Measurements from ENCODE around the gene FAM118A. TPM values are rescaled to one million over a fixed set of nuclear protein-coding genes. Genes with fewer than 3 reads are reported as not detected.
A peak's percentile ranks its signal among the peaks of the same experiment; 100 is the strongest.
"Not testable (repeated sequence)": the region's sequence is repeated elsewhere in the genome, so short reads cannot be mapped to it uniquely, and the experiment has no call there.

The FAM118A gene
- polyA plus RNA-seq, 6 donors from 2014 or later = 11.2 to 72.1 (median 37.0) TPM

GRCh38 chr22:45271667-45272201 is 38.0 kb upstream of the FAM118A start:
- Mint-ChIP-seq H3K4me1 (peaks cover 7 to 21% (median 10%) of the 10 kb centered on the region in 3 donors), H3K4me3 (peak overlapping the region in 1 of 8 donors; percentile 21), H3K27ac (no peak overlapping the region), H3K9me3 (no peaks in the 10 kb centered on the region), H3K36me3 (no peaks in the 10 kb centered on the region), H3K27me3 (peaks cover 10 to 25% (median 16%) of the 10 kb centered on the region in 3 donors)
- DNase-seq = no peak
- ATAC-seq (ENCODE audit: low read depth in 2 of 2) = no peak

- ATAC-seq (ENCODE audit: low read depth in 2 of 2) (no peak), DNase-seq (no peak)
- Mint-ChIP-seq H3K4me3 (no peak overlapping the region), H3K36me3 (no peaks in the 10 kb centered on the region), H3K9me3 (no peaks in the 10 kb centered on the region), H3K27me3 (peaks cover 10 to 25% (median 16%) of the 10 kb centered on the region in 3 donors), H3K27ac (no peak overlapping the region), H3K4me1 (peaks cover 7 to 21% (median 10%) of the 10 kb centered on the region in 3 donors)
These were observed 37.2 kb upstream of the FAM118A start for GRCh38 chr22:45272498-45272897.

- no peak for DNase-seq
- H3K27me3 Mint-ChIP-seq = peaks cover 10 to 25% (median 16%) of the 10 kb centered on the region in 3 donors
- H3K27ac Mint-ChIP-seq = no peak overlapping the region
- no peaks in the 10 kb centered on the region for H3K36me3 Mint-ChIP-seq
- no peak overlapping the region for H3K4me3 Mint-ChIP-seq
- peaks cover 7 to 18% (median 14%) of the 10 kb centered on the region in 3 donors for H3K4me1 Mint-ChIP-seq
- H3K9me3 Mint-ChIP-seq = no peaks in the 10 kb centered on the region
- no peak for ATAC-seq (ENCODE audit: low read depth in 2 of 2)
These were observed 36.2 kb upstream of the FAM118A start for GRCh38 chr22:45273452-45274075.

- Mint-ChIP-seq H3K4me1 (peaks cover under 1 to 14% (median 8%) of the 10 kb centered on the region in 3 donors), H3K4me3 (no peak overlapping the region), H3K36me3 (no peaks in the 10 kb centered on the region), H3K9me3 (no peaks in the 10 kb centered on the region), H3K27ac (no peak overlapping the region), H3K27me3 (peaks cover 4 to 16% (median 14%) of the 10 kb centered on the region in 3 donors)
- ATAC-seq (ENCODE audit: low read depth in 2 of 2) (no peak), DNase-seq (no peak)
These were observed 33.1 kb upstream of the FAM118A start for GRCh38 chr22:45276507-45277105.

GRCh38 chr22:45277720-45278119 is 32.0 kb upstream of the FAM118A start:
- Mint-ChIP-seq H3K4me1 (peaks cover 7 to 17% (median 12%) of the 10 kb centered on the region in 3 donors), H3K27me3 (peaks cover 0 to 23% (median 19%) of the 10 kb centered on the region in 3 donors)
- H3K4me3 Mint-ChIP-seq; H3K36me3 Mint-ChIP-seq; DNase-seq; ATAC-seq (ENCODE audit: low read depth in 2 of 2); H3K27ac Mint-ChIP-seq; H3K9me3 Mint-ChIP-seq: not testable (repeated sequence)

- Mint-ChIP-seq H3K27me3 (peaks cover 0 to 23% (median 19%) of the 10 kb centered on the region in 3 donors), H3K4me1 (peaks cover 7 to 17% (median 12%) of the 10 kb centered on the region in 3 donors), H3K9me3 (no peaks in the 10 kb centered on the region), H3K4me3 (no peak overlapping the region), H3K27ac (peak overlapping the region in 1 of 6 donors; percentile 36), H3K36me3 (no peaks in the 10 kb centered on the region)
- DNase-seq (no peak), ATAC-seq (ENCODE audit: low read depth in 2 of 2) (no peak)
These were observed 31.6 kb upstream of the FAM118A start for GRCh38 chr22:45278125-45278524.

GRCh38 chr22:45280587-45280980 is 29.1 kb upstream of the FAM118A start:
- Mint-ChIP-seq H3K4me3 (no peak overlapping the region), H3K4me1 (peaks cover 14 to 36% (median 19%) of the 10 kb centered on the region in 3 donors)

GRCh38 chr22:45281010-45281409 is 28.7 kb upstream of the FAM118A start:
- H3K36me3 Mint-ChIP-seq = no peaks in the 10 kb centered on the region
- peaks cover 0 to 1% (median 0%) of the 10 kb centered on the region in 7 donors for H3K9me3 Mint-ChIP-seq
- H3K4me1 Mint-ChIP-seq = peaks cover 19 to 40% (median 20%) of the 10 kb centered on the region in 3 donors
- no peak overlapping the region for H3K4me3 Mint-ChIP-seq
- no peak for ATAC-seq (ENCODE audit: low read depth in 2 of 2)
- peaks cover 0 to 11% (median 9%) of the 10 kb centered on the region in 3 donors for H3K27me3 Mint-ChIP-seq
- no peak overlapping the region for H3K27ac Mint-ChIP-seq
- DNase-seq = no peak

More at GRCh38 chr22:45280587-45280980, 29.1 kb upstream of the FAM118A start:
- peaks cover 0 to 11% (median 9%) of the 10 kb centered on the region in 3 donors for H3K27me3 Mint-ChIP-seq
- H3K36me3 Mint-ChIP-seq = no peaks in the 10 kb centered on the region
- ATAC-seq (ENCODE audit: low read depth in 2 of 2) (no peak), DNase-seq (no peak)
- peaks cover 0 to 1% (median 0%) of the 10 kb centered on the region in 7 donors for H3K9me3 Mint-ChIP-seq
- no peak overlapping the region for H3K27ac Mint-ChIP-seq

GRCh38 chr22:45284705-45285262 is 24.9 kb upstream of the FAM118A start, which contains the start of gene UPK3A:
Gene UPK3A (plus strand): TSS chr22:45284949. CDS start chr22:45285014, 65 bp downstream.
- Mint-ChIP-seq H3K4me3 (peak within 1 kb of the TSS; percentile 15 to 82 (median 60)), H3K4me1 (peaks cover 26 to 63% (median 40%) of the 10 kb centered on the region in 3 donors), H3K27me3 (peaks cover 0 to 11% (median 9%) of the 10 kb centered on the region in 3 donors), H3K9me3 (peaks cover 0 to 1% (median 0%) of the 10 kb centered on the region in 7 donors), H3K27ac (peak within 1 kb of the TSS; percentile 22 to 99 (median 70)), H3K36me3 (no peaks in the 10 kb centered on the region)
- DNase-seq (peak; percentile 82), ATAC-seq (ENCODE audit: low read depth in 2 of 2) (peak; percentile 80 to 84)

- peak overlapping the region in 7 of 8 donors; percentile 15 to 80 (median 56) for H3K4me3 Mint-ChIP-seq
- peak overlapping the region in 5 of 6 donors; percentile 22 to 99 (median 81) for H3K27ac Mint-ChIP-seq
- peaks cover 0 to 1% (median 0%) of the 10 kb centered on the region in 7 donors for H3K9me3 Mint-ChIP-seq
- peaks cover 0 to 11% (median 9%) of the 10 kb centered on the region in 3 donors for H3K27me3 Mint-ChIP-seq
- no peak for DNase-seq
- peaks cover 23 to 59% (median 40%) of the 10 kb centered on the region in 3 donors for H3K4me1 Mint-ChIP-seq
- no peaks in the 10 kb centered on the region for H3K36me3 Mint-ChIP-seq
- ATAC-seq (ENCODE audit: low read depth in 2 of 2) = no peak
These were observed 24.3 kb upstream of the FAM118A start for GRCh38 chr22:45285263-45286058.

GRCh38 chr22:45286854-45287551 is 22.7 kb upstream of the FAM118A start:
- Mint-ChIP-seq H3K4me3 (peak overlapping the region in 6 of 8 donors; percentile 4 to 59 (median 38)), H3K27ac (peak overlapping the region; percentile 73 to 99 (median 85)), H3K9me3 (peaks cover 0 to 1% (median 0%) of the 10 kb centered on the region in 7 donors), H3K4me1 (peaks cover 20 to 52% (median 35%) of the 10 kb centered on the region in 3 donors), H3K27me3 (peaks cover 0 to 3% (median 1%) of the 10 kb centered on the region in 3 donors), H3K36me3 (no peaks in the 10 kb centered on the region)
- DNase-seq = no peak
- ATAC-seq (ENCODE audit: low read depth in 2 of 2) = no peak

- DNase-seq (no peak), ATAC-seq (ENCODE audit: low read depth in 2 of 2) (no peak)
- no peaks in the 10 kb centered on the region for H3K9me3 Mint-ChIP-seq
- no peaks in the 10 kb centered on the region for H3K27me3 Mint-ChIP-seq
- no peak overlapping the region for H3K27ac Mint-ChIP-seq
- no peaks in the 10 kb centered on the region for H3K36me3 Mint-ChIP-seq
- no peak overlapping the region for H3K4me3 Mint-ChIP-seq
- H3K4me1 Mint-ChIP-seq = peaks cover 21 to 42% (median 29%) of the 10 kb centered on the region in 3 donors
These were observed 19.3 kb upstream of the FAM118A start for GRCh38 chr22:45290410-45290936.
